Measurements from ENCODE around the gene PTGIS.
A peak's percentile ranks its signal among the peaks of the same experiment; 100 is the strongest.
"Not testable (repeated sequence)": the region's sequence is repeated elsewhere in the genome, so short reads cannot be mapped to it uniquely, and the experiment has no call there.

Gene PTGIS

DNA sequence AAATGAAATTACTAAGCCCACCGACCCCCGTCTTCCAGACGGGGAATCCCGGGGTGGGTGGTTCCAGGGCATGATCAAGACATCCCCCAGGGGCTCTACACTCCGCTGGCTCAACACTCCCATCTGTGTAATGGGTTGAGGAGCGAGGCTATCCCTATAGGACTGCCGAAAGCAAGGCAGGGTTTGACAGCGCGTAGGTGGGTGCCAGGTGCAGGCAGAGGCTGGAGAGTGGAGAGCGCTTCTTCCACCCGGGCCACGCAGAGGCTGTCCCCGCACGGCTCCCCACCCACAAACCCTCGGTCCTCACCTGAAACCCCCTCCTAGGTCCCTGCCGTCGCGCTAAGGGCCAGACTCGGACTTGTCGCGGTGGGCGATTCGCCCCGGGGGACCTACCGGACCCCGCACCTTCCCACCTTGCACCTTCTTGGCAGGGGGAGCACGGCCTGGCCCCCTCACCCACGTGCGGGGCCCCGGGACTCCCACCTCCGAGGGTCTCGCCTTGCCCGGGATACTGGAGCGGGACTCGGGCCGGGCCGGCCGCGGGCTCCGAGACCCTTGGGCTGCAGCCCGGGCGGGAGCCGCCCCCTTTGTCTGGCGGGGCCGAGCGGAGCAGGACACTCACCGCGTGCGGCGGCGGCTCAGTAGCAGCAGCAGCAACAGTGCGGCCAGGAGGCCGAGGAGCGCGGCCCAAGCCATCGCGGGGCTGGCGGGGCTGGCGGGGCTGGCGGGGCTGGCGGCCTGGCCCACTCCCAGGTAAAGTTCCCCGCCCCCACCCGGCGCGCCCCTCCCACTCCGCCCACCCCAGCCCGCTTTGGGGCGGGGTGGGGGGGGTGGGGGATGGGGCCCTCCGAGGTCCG lies at the start of gene PTGIS:
Gene PTGIS (minus strand): TSS at position 717 of the 857 bp plus-strand sequence. CDS start 21 bp downstream, at position 696.
- DNase-seq (ENCODE audit: low spot score): no peak

GRCh38 chr20:49617394-49617793 lies 49.5 kb upstream of the PTGIS start:
- DNase-seq (ENCODE audit: low spot score): not testable (repeated sequence)

GRCh38 chr20:49616154-49617007 lies 48.4 kb upstream of the PTGIS start:
- DNase-seq (ENCODE audit: low spot score): no peak

DNA sequence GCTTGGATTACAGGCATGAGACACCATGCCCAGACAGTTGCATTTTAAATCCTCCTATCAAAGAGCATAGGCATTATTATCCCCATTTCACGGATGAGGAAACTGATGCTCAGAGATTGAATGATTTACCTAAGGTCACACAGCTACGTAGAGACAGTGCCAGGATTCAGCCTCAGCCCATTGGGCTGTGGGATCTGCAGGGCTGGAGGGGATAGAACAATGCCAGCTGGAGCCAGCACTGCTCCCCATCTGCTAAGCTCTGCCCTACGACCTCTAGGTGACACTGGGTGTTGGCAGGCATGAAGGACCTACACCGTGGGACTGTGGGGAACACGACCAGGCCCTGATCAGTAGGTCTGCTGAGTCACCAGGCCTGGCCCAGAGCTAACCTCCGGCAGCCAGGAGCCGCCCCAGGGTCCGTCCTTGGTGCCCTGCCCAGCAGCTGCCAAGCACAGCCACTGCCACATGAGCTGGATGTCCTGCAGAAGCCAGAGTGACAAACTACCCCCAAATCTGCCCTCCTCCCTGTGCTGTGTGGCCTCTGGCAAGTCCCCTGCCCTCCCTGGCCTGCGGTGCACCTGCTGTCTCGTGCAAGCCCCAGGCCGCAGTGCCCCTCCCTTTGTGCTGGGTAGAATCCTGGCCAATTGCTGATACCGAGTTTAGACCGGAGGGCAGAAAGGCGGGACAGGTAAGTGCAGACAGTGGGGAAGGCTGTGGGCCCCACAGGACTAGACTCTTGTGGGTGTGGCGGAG lies 47.6 kb upstream of the PTGIS start:
- DNase-seq (ENCODE audit: low spot score): peak; percentile 36

GRCh38 chr20:49615051-49615400 lies 47.1 kb upstream of the PTGIS start:
- DNase-seq (ENCODE audit: low spot score): not testable (repeated sequence)

- no peak for DNase-seq (ENCODE audit: low spot score)
Observed at GRCh38 chr20:49614338-49615050, 46.6 kb upstream of the PTGIS start.

DNA sequence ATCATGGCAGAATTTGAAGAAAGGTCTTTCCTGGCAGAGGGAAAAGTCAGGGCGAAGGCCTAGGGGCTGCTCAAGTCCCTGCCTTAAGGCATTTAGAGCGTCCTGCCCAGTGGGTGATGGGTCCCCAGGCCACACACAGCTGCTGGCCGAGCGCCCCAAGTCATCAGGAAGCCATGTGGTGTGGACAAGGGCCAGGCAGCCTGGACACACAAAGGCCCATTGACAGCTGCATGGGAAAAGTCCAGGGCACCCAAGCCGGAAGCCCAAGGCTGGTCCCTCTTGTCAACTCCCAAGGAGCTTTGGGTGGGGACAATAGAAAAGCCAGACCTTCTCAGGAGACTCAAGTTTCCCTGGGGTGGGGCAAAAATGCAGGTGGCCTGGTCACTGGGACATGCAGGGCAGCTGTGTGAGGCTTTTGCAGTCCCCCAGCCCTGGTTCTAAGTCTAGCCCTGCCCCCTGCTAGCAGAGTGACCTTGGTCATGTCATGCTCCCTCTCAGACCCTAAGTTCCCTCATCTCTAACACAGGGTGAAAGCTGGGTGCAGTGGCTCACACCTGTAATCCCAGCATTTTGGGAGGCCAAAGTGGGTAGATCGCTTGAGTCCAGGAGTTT lies 44.3 kb upstream of the PTGIS start:
- DNase-seq (ENCODE audit: low spot score): peak; percentile 93

- DNase-seq (ENCODE audit: low spot score): not testable (repeated sequence)
Observed at GRCh38 chr20:49611539-49612126, 43.7 kb upstream of the PTGIS start.

GRCh38 chr20:49610691-49611538 lies 43.0 kb upstream of the PTGIS start:
- DNase-seq (ENCODE audit: low spot score): peak; percentile 71

- DNase-seq (ENCODE audit: low spot score): peak; percentile 75
Observed at GRCh38 chr20:49608752-49609670, 41.1 kb upstream of the PTGIS start.

GRCh38 chr20:49607568-49607967 lies 39.6 kb upstream of the PTGIS start:
- DNase-seq (ENCODE audit: low spot score): no peak

DNA sequence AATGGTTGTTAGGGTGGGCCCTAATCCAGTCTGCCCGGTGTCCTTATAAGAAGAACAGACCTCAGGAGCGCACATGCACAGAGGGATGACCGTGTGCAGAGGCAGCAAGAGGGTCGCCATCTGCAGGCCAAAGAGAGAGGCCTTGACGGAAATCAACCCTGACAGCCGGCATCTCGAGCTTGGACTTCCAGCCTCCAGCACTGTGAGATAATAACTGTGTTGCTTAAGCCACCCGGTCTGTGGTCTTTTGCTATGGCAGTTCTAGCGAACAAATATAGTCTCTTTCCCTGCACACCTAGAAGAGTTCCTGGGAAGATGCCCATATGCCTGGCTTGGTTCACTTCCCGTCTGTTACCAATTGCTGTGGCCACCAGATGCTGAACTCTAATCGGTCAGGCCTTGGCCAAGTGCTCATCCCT lies 35.3 kb upstream of the PTGIS start:
- DNase-seq (ENCODE audit: low spot score): no peak

GRCh38 chr20:49602345-49603208 lies 34.6 kb upstream of the PTGIS start:
- DNase-seq (ENCODE audit: low spot score): no peak

DNA sequence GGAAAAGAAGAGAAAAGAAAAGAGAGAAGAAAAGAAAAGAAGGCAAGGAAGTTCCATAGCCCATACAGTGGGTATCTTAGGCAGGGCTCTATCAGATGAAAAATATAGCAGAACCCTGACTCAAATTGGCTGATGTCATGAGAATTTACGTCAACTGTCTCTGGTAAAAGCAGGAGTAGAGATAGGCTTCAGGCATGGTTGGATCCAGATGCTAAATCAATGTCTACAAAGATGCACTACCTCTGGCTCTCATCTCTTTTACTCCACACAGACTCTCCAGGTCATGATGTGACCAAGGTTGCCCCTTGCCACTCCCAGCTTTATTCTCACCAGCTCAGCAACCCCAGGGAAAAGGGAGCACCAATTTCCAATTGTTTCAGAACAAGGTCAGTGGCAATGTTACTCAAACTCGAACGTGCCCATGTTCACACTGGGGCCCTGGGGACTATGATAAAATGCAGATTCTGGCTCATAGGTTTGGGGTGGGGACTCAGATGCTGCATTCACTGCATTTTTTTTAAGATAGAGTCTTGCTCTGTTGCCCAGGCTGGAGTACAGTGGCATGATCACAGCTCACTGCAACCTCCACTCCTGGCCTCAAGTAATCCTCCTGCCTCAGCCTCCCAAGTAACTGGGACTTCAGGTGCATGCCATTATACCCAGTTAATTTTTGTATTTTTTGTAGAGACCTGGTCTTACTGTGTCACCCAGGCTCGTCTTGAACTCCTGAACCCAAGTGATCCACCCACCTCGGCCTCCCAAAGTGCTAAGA lies 33.4 kb upstream of the PTGIS start:
- no peak for DNase-seq (ENCODE audit: low spot score)

DNA sequence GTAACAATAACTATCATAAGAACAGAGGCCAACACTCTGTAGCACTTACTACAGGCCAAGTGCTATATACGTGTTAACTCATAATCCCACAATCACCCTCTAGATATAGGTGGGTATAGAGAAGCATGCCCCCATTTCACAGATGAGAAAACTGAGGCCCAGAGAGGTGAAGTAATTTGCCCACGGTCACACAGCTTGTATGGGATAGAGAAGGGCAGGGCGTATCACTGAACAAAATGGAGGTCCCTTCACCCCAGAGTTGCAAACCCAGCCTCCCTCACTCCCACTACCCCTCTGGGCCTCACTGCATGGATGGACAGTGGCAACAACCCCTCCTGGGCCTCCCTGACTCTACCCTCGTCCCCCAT lies 31.8 kb upstream of the PTGIS start:
- no peak for DNase-seq (ENCODE audit: low spot score)

DNA sequence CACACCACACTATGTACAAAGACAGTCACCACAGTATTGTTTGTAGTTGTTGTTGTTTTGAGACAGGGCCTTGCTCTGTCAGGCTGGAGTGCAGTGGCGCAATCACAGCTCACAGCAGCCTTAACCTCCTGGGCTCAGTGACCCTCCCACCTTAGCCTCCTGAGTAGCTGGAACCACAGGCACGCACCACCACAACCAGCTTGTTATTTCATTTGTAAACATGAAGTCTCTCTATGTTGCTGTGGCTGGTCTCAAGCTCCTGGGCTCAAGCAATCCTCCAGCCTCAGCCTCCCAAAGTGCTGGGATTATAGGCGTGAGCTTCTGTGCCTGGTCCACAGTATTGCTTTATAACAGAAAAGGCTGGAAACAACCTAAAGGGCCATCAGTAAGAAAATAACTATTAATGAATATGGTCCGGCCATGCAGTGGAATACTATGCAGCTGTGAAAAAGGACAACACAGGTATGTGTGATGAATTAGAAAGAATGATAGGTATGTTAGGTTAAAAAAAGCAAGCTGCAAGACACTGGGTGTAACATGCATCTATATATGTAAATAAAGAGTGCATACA lies 30.0 kb upstream of the PTGIS start:
- DNase-seq (ENCODE audit: low spot score): no peak
